ENCODE data around the gene LRMDA.

The LRMDA gene

DNA sequence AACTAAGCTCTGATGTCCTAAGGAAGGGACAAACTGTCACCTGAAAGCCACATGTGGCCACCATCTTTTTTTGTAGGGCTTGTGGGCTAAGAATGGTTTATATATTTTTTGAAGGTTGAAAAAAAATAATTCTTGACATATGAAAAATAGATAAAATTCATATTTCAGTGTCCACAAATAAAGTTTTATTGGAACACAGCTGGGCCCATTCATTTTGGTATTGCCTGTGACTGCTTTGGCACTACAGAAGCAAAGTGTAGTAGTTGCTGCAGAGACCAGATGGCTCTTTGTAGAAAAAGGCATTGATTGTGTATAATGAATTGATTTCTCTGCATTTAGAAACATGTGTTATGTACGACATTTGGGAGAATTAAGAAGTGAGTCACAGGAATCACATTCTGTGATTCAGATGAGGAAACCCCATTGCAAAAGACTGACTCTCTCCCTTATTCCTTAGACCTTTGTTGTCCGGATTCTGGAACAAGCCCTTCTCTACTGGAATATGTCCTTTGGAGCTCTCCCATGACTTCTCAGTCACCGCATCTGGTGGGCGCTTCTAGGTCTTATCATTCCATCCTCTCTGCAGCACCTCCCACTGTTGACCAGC, 438.7 kb downstream of the LRMDA start:
- TF ChIP-seq, protein P1, sequence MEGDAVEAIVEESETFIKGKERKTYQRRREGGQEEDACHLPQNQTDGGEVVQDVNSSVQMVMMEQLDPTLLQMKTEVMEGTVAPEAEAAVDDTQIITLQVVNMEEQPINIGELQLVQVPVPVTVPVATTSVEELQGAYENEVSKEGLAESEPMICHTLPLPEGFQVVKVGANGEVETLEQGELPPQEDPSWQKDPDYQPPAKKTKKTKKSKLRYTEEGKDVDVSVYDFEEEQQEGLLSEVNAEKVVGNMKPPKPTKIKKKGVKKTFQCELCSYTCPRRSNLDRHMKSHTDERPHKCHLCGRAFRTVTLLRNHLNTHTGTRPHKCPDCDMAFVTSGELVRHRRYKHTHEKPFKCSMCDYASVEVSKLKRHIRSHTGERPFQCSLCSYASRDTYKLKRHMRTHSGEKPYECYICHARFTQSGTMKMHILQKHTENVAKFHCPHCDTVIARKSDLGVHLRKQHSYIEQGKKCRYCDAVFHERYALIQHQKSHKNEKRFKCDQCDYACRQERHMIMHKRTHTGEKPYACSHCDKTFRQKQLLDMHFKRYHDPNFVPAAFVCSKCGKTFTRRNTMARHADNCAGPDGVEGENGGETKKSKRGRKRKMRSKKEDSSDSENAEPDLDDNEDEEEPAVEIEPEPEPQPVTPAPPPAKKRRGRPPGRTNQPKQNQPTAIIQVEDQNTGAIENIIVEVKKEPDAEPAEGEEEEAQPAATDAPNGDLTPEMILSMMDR (IDR thresholded peaks at IDR 0.05; ENCODE audit: low read depth, low read length) = no peak
- no peak for TF ChIP-seq EZH2phosphoT487 (IDR thresholded peaks at IDR 0.05; ENCODE audit: low read depth)
- Histone ChIP-seq H3K27me3 (ENCODE audit: low read depth, low read length) (no peaks in the 10 kb centered on the region), H3K9ac (ENCODE audit: low read length) (no peak overlapping the region), H3K27ac (ENCODE audit: low read length) (no peak overlapping the region), H3K9me3 (ENCODE audit: insufficient read depth, low read length) (no peaks in the 10 kb centered on the region), H2AFZ (ENCODE audit: low read depth, low read length) (no peak overlapping the region), H3K36me3 (replicated peaks; ENCODE audit: low read depth, low read length) (no peaks in the 10 kb centered on the region), H3K4me1 (ENCODE audit: low read length) (no peaks in the 10 kb centered on the region), H4K20me1 (ENCODE audit: insufficient read depth, low read length) (no peaks in the 10 kb centered on the region), H3K4me2 (ENCODE audit: low read length) (no peak overlapping the region), H3K79me2 (ENCODE audit: low read length) (no peaks in the 10 kb centered on the region), H3K4me3 (ENCODE audit: low read length) (no peak overlapping the region)

DNA sequence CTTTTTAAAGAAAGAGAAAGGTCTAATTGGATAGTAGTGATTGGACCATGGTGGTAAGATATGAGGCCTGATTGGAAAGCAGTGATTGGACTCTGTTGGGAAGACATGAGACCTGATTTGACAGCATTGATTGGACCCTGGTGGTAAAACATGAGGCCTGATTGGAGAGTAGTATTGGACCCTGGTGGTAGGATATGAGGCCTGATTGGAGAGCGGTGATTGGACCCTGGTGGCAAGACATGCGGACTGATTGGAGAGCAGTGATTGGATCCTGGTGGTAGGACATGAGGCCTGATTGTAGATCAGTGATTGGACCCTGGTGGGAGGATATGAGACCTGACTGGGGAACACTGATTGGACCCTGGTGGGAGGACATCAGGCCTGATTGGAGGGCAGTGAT, 444.3 kb downstream of the LRMDA start:
- Histone ChIP-seq H3K9ac (ENCODE audit: low read length) (no peak overlapping the region), H3K36me3 (replicated peaks; ENCODE audit: low read depth, low read length) (no peaks in the 10 kb centered on the region), H3K4me3 (ENCODE audit: low read length) (no peak overlapping the region), H3K27ac (ENCODE audit: low read length) (no peak overlapping the region), H4K20me1 (ENCODE audit: insufficient read depth, low read length) (no peaks in the 10 kb centered on the region), H3K4me2 (ENCODE audit: low read length) (no peak overlapping the region), H2AFZ (ENCODE audit: low read depth, low read length) (no peak overlapping the region), H3K79me2 (ENCODE audit: low read length) (no peaks in the 10 kb centered on the region), H3K4me1 (ENCODE audit: low read length) (no peaks in the 10 kb centered on the region), H3K9me3 (ENCODE audit: insufficient read depth, low read length) (no peaks in the 10 kb centered on the region), H3K27me3 (ENCODE audit: low read depth, low read length) (no peaks in the 10 kb centered on the region)
- TF ChIP-seq, protein P1 (IDR thresholded peaks at IDR 0.05; ENCODE audit: low read depth, low read length) = no peak
- TF ChIP-seq EZH2phosphoT487 (IDR thresholded peaks at IDR 0.05; ENCODE audit: low read depth) = no peak

DNA sequence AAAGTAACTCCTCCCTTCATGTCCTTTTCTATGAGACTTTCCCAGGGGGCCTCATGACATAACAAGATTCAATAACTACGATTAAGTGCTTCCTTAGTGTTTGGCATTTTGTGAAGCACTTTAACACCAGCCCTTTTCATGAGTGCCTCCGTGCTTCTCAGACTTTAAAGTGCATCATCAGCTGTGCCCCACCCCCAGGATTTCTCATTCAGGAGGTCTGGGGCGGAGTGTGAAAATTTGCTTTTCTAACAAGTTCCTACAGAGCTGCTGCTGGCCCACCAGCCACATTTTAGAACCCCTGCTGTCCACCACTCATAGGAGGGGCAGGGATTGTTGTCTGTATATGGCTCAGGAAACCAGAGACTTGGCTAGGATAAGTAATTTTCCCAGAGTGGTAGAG, 445.3 kb downstream of the LRMDA start:
- Histone ChIP-seq H4K20me1 (ENCODE audit: insufficient read depth, low read length) (no peaks in the 10 kb centered on the region), H3K4me3 (ENCODE audit: low read length) (no peak overlapping the region), H3K36me3 (replicated peaks; ENCODE audit: low read depth, low read length) (no peaks in the 10 kb centered on the region), H3K9ac (ENCODE audit: low read length) (no peak overlapping the region), H3K27me3 (ENCODE audit: low read depth, low read length) (no peaks in the 10 kb centered on the region), H3K9me3 (ENCODE audit: insufficient read depth, low read length) (no peaks in the 10 kb centered on the region), H3K4me2 (ENCODE audit: low read length) (no peak overlapping the region), H3K4me1 (ENCODE audit: low read length) (no peaks in the 10 kb centered on the region), H3K79me2 (ENCODE audit: low read length) (no peaks in the 10 kb centered on the region), H3K27ac (ENCODE audit: low read length) (no peak overlapping the region), H2AFZ (ENCODE audit: low read depth, low read length) (no peak overlapping the region)
- TF ChIP-seq EZH2phosphoT487 (IDR thresholded peaks at IDR 0.05; ENCODE audit: low read depth) = no peak
- TF ChIP-seq, protein P1 (IDR thresholded peaks at IDR 0.05; ENCODE audit: low read depth, low read length) = no peak

DNA sequence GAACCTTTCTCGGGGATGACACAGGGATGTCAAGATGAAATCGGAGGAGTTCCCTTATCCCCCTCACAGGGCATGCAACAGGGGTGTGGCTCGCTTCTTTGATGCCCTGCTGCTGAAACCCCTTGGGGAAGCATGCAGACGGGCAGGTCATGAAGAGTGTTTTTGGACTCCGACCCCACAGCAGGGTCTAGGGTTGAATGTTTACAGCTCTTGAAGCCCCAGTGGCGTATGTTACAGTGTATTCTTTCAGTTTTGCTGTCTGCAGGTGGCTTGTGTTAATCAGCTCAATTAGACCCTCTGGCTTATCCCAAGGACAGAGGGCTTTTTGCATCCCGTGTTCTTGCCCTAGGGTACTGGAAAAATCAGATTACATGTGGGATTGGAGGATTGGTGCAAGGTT, 446.5 kb downstream of the LRMDA start:
- Histone ChIP-seq H2AFZ (ENCODE audit: low read depth, low read length) (no peak overlapping the region), H3K79me2 (ENCODE audit: low read length) (no peaks in the 10 kb centered on the region), H3K27ac (ENCODE audit: low read length) (no peak overlapping the region), H3K36me3 (replicated peaks; ENCODE audit: low read depth, low read length) (no peaks in the 10 kb centered on the region), H3K27me3 (ENCODE audit: low read depth, low read length) (no peaks in the 10 kb centered on the region), H4K20me1 (ENCODE audit: insufficient read depth, low read length) (no peaks in the 10 kb centered on the region), H3K4me1 (ENCODE audit: low read length) (no peaks in the 10 kb centered on the region), H3K4me3 (ENCODE audit: low read length) (no peak overlapping the region), H3K4me2 (ENCODE audit: low read length) (no peak overlapping the region), H3K9me3 (ENCODE audit: insufficient read depth, low read length) (no peaks in the 10 kb centered on the region), H3K9ac (ENCODE audit: low read length) (no peak overlapping the region)
- no peak for TF ChIP-seq EZH2phosphoT487 (IDR thresholded peaks at IDR 0.05; ENCODE audit: low read depth)
- TF ChIP-seq, protein P1 (IDR thresholded peaks at IDR 0.05; ENCODE audit: low read depth, low read length) = no peak

Measured in OCI-LY3 (cell line).